HG03575 (cell line): Measurements from ENCODE around the gene SDK1.
"Not testable (repeated sequence)": the region's sequence is repeated elsewhere in the genome, so short reads cannot be mapped to it uniquely, and the experiment has no call there.

Experiments used
- ATAC-seq: cut with Tn5 transposase; IDR thresholded peaks from one replicate; pipeline ENCODE4 v1.9.1; 2021; ENCODE audit not compliant: unreplicated experiment, insufficient number of reproducible peaks, low FRiP score; ENCODE audit errors: extremely low read depth

Gene SDK1

GRCh38 chr7:4208086-4208485 is 907.0 kb downstream of the SDK1 start:
- no peak for ATAC-seq

- ATAC-seq, result no peak
Measured at GRCh38 chr7:4208586-4208985, 907.5 kb downstream of the SDK1 start.

DNA sequence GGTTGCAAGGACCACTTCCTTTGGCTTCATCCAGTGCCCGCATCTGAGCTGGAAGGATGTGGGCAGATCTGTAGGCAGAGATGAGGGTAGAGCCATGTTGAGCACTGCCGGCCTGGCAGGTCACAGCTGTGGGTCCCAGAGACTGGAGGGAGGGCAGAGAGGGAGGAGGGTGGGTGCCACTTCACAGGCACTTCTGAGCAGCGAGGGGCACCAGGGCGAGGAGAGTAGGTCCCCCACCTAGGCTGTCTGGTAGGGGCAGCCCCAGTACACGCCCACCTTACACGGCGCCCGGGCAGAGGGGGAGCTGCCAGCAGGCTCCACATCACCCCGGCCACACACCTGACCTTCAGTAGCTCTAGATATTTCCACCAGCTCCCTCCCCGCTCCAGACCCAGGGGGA is 908.1 kb downstream of the SDK1 start:
- ATAC-seq, result no peak

GRCh38 chr7:4209966-4210365 is 908.9 kb downstream of the SDK1 start:
- ATAC-seq, result no peak

- no peak for ATAC-seq
Measured at GRCh38 chr7:4210821-4211220, 909.8 kb downstream of the SDK1 start.

GRCh38 chr7:4211261-4211660 is 910.2 kb downstream of the SDK1 start:
- no peak for ATAC-seq

- no peak for ATAC-seq
Measured at GRCh38 chr7:4212376-4212775, 911.3 kb downstream of the SDK1 start.

DNA sequence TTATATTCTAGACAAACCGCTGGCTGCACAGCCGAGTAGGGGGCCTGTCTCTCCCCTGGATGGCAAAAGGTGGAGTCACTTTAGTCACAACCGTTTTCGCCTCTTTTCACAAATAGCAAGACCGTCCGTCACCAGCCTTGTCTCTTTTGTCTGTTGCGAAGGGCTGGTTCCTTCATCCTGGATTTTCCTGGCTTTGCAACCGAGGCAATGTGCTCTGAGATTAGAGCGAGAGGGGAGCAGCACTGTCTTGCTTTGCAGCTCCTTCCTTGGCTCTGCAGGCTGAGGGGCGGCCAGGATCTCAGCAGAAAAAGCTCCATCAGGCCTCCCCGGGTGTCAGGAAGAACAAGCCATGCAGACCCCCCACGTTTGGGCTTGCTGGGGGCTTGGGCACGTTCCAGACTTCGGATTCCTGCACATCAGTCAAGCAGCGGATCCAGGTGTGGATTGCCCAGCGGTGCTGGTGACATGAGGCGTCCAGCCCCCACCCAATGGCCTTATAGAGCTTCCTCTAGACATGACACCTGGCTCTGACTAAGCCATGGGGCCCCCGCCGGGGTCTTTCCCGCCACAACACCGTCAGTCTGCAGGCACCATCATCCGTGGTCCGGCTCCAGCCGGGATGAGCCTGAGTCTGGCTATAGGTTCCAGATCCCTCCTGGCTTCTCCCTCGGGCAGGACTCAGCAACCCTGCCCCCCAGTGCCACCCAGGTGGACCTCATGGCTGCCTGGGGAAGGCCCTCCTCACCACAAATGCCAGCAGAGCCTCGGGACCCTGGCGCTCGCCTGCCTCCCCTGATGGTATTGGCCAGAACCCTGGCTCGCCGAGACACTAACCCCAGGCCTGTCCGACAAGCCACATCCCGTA is 913.5 kb downstream of the SDK1 start:
- no peak for ATAC-seq

DNA sequence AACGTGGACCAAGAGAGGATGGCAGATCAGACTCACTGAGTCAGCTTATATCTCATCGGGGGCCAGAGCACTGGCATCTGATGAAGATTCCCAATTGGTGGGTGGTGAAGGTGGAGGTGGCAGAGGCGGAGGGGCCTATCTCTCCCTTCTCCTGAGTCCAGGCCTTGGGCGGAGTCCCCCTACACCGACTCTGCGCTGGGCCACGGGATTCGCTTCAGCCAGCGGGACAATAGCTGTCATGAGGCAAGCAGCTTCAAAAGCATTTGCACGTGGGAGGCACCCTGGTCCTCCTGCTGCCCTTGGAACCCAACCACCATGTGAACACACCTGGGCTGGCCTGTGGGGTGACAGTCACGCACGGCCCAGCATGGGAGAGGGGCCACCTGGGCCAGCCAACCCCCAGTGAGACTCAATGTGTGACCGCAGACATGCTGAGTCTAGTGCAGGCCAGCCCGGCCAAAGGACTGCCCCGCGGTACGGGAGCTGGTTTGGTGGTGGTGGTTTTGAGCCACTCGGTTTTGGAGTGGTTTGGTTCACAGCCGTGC is 914.2 kb downstream of the SDK1 start:
- ATAC-seq, result no peak

GRCh38 chr7:4216016-4216415 is 915.0 kb downstream of the SDK1 start:
- ATAC-seq, result no peak

DNA sequence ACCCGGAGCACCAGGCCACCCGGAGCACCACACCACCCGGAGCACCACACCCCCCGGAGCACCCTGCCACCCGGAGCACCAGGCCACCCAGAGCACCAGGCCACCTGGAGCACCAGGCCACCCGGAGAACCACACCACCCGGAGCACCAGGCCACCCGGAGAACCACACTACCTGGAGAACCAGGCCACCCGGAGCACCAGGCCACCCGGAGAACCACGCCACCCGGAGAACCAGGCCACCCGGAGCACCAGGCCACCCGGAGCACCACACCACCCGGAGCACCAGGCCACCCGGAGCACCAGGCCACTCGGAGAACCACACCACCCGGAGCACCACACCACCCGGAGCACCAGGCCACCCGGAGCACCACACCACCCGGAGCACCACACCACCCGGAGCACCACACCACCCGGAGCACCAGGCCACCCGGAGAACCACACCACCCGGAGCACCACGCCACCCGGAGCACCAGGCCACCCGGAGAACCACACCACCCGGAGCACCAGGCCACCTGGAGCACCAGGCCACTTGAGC is 916.1 kb downstream of the SDK1 start:
- not testable (repeated sequence) for ATAC-seq

GRCh38 chr7:4218481-4218880 is 917.4 kb downstream of the SDK1 start:
- no peak for ATAC-seq

- ATAC-seq, result no peak
Measured at GRCh38 chr7:4220011-4220410, 919.0 kb downstream of the SDK1 start.

DNA sequence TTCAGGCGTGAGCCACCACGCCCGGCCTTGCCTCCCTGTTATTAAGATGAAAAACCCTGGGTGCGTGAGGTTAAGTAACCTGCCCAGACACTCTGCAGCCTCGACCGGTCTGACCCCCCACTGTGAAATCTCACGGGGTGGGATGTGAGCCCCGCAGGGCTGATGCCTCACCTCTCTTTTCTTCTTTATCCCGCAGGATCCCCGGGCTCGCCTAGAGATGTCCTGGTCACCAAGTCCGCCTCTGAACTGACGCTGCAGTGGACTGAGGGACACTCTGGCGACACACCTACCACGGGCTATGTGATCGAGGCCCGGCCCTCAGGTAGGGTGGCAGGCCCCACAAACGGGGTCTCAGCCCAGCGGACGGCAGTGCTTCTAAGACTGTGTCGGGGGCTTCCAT is 920.0 kb downstream of the SDK1 start:
- no peak for ATAC-seq

- ATAC-seq, result no peak
Measured at GRCh38 chr7:4222676-4223075, 921.6 kb downstream of the SDK1 start.

GRCh38 chr7:4225361-4225771 is 924.3 kb downstream of the SDK1 start:
- ATAC-seq, result no peak

GRCh38 chr7:4225881-4226523 is 925.0 kb downstream of the SDK1 start:
- ATAC-seq, result no peak

- no peak for ATAC-seq
Measured at GRCh38 chr7:4226524-4226882, 925.5 kb downstream of the SDK1 start.

DNA sequence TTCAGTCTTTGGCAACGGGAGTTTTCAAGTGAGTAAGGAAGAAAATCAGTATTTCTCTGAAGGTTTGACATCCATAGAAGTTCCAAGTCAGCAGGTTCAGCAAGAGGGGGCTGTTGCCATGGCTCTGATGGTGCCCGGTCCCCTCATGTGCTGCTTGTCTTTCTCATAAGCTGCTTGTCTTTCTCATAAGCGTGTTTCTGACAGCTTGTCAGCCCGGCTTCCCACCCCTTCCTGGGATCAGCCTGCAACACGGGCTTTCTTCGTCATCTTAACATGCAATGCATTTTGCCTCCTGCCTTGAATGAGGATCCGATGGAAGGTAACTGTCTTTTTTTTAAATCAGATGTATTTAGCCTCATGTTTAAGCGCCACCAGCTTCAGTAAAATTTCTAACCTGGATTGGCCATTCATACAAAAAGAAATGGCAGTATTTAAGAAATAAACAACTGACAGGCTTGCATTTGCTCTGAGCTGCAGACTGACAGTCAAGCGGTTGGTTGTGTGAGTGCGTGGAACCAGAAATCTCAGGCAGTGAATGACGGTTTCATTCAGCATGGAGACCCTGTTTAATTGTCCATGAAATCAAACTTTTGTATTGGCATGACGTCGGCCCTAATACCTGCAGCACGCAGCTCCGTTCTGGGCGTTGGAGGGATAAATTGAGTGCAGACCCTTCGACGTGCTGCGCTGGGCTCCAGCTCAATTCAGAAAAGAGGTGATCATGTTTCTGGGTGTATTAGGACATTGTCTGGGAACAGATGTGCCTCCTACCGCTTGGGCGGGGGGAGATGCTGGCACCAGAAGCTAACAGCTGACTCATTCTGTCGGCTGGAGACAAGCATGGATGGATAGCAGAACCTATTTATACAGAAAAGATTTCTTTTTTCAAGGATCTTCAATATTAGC is 926.3 kb downstream of the SDK1 start:
- ATAC-seq, result no peak
